Fibroblast of lung (primary cell): Measurements from ENCODE around the gene CCNY. TPM values are rescaled to one million over a fixed set of nuclear protein-coding genes. Genes with fewer than 3 reads are reported as not detected.

Source experiments
- DNase-seq, 2 donors: peaks; one replicate each; pipeline versions ENCODE4 v3.0.0 to v3.0.0-alpha.2; 2010; ENCODE audit warnings: low read depth in 2 of 2
- H2AFZ ChIP-seq: 2 replicates; pipeline ENCODE4 v1.5.1; 2012; ENCODE audit warnings: low read length, control low read depth, inconsistent platforms
- H3K27ac ChIP-seq: 2 replicates; pipeline ENCODE4 v1.5.1; 2011; ENCODE audit warnings: low read length, control low read depth; ENCODE audit not compliant: insufficient read depth
- H3K27me3 ChIP-seq: 2 replicates; pipeline ENCODE4 v1.5.1; 2011; ENCODE audit warnings: mild to moderate bottlenecking, low read length; ENCODE audit not compliant: control insufficient read depth, insufficient read depth
- H3K36me3 ChIP-seq: 2 replicates; pipeline ENCODE4 v1.5.1; 2011; ENCODE audit warnings: low read length; ENCODE audit not compliant: control insufficient read depth, insufficient read depth
- H3K4me1 ChIP-seq: 2 replicates; pipeline ENCODE4 v1.5.1; 2011; ENCODE audit warnings: low read length; ENCODE audit not compliant: control insufficient read depth, insufficient read depth; ENCODE audit errors: extremely low read depth
- H3K4me2 ChIP-seq: 2 replicates; pipeline ENCODE4 v1.5.1; 2011; ENCODE audit warnings: low read length, control low read depth; ENCODE audit not compliant: insufficient read depth; ENCODE audit errors: extremely low read depth
- H3K4me3 ChIP-seq, 4 experiments: fragments of 200-600 bp in 1 of 4; sonication (generic) in 1 of 4; replicated peaks in 1 of 4; 2 replicates each; pipeline ENCODE4 v1.5.1; 2011 to 2016; ENCODE audit warnings: low read length in 4 of 4, low read depth in 3 of 4, mild to moderate bottlenecking in 3 of 4, control low read depth in 2 of 4, inconsistent platforms in 1 of 4, mixed read lengths in 1 of 4; ENCODE audit not compliant: insufficient read depth in 1 of 4; ENCODE audit errors: control extremely low read depth in 1 of 4
- H3K79me2 ChIP-seq: 2 replicates; pipeline ENCODE4 v1.5.1; 2012; ENCODE audit warnings: mild to moderate bottlenecking, low read length, inconsistent platforms; ENCODE audit not compliant: control insufficient read depth, insufficient read depth
- H3K9ac ChIP-seq: 2 replicates; pipeline ENCODE4 v1.5.1; 2011; ENCODE audit warnings: mild to moderate bottlenecking, low read length, control low read depth; ENCODE audit not compliant: insufficient read depth
- H3K9me3 ChIP-seq: 2 replicates; pipeline ENCODE4 v1.5.1; 2012; ENCODE audit warnings: low read depth, low read length; ENCODE audit not compliant: control insufficient read depth, insufficient read depth
- H4K20me1 ChIP-seq: 2 replicates; pipeline ENCODE4 v1.5.1; 2011; ENCODE audit warnings: low read length; ENCODE audit not compliant: control insufficient read depth, insufficient read depth; ENCODE audit errors: extremely low read depth
- CTCF ChIP-seq, 2 donors: IDR thresholded peaks in 1 of 2; conservative IDR thresholded peaks in 1 of 2; 1 replicate in 1 of 2; 2 replicates in 1 of 2; pipeline ENCODE4 v1.5.1; 2011 to 2012; ENCODE audit warnings: low read length in 2 of 2, control low read depth in 1 of 2, inconsistent platforms in 1 of 2, low read depth in 1 of 2, mild to moderate bottlenecking in 1 of 2
- EZH2 ChIP-seq: IDR thresholded peaks from 2 replicates; pipeline ENCODE4 v1.5.1; 2012; ENCODE audit warnings: low read length, control low read depth, mild to moderate bottlenecking; ENCODE audit errors: missing control alignments
- polyA plus RNA-seq, 2 donors: library from polyadenylated mRNA; depleted of rRNA in 1 of 2; stranded (reverse) in 1 of 2; unstranded in 1 of 2; fragments of >200 nt; gene quantifications; 2 replicates each; pipeline ENCODE4 v1.2.1, GENCODE V29; 2011 to 2012; ENCODE audit warnings: missing spikeins in 1 of 2
- total RNA-seq: library from RNA; depleted of rRNA; stranded (reverse); fragments of >200 nt; gene quantifications from 2 replicates; pipeline ENCODE4 v1.2.1, GENCODE V29; 2014

Gene CCNY
- total and polyA plus RNA-seq, 2 donors (not counting 1 experiment from before 2014, with no cell fraction given), result 34.7 to 66.4 TPM

DNA sequence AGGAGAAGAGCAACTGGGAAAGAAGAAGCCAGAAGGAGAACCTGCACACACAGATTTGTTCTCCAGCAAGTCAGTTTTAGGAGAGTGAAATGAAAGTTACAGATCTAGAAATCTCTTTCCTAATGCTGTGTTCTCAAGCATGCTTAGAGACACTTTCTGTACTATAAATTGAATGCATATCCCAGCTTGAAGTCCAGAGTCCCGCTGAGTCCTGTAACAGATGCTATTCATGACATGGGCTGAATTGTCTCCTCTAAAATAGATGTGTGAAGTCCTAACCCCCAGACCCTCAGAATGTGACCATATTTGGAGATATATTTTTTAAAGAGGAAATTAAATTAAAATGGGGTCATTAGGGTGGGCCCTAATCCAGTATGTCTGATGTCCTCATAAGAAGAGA is 222.0 kb downstream of the CCNY start:
- H3K27me3 ChIP-seq, result no peaks in the 10 kb centered on the region
- no peaks in the 10 kb centered on the region for H3K79me2 ChIP-seq
- no peak overlapping the region for H2AFZ ChIP-seq
- H3K9ac ChIP-seq, result no peak overlapping the region
- no peaks in the 10 kb centered on the region for H4K20me1 ChIP-seq
- H3K4me1 ChIP-seq, result no peaks in the 10 kb centered on the region
- no peak overlapping the region for H3K4me3 ChIP-seq
- no peak for DNase-seq
- no peak overlapping the region for H3K4me2 ChIP-seq
- peaks cover 2% of the 10 kb centered on the region for H3K36me3 ChIP-seq
- H3K27ac ChIP-seq, result no peak overlapping the region
- no peaks in the 10 kb centered on the region for H3K9me3 ChIP-seq
- TF ChIP-seq EZH2 (no peak), CTCF (conservative IDR thresholded peaks at IDR 0.05 in 1 of 2, IDR thresholded peaks at IDR 0.05 in 1 of 2; ENCODE audit: low read depth in 1 of 2, low read length in 2 of 2) (no peak)

GRCh38 chr10:35559416-35559815 is 223.1 kb downstream of the CCNY start:
- H4K20me1 ChIP-seq, result no peaks in the 10 kb centered on the region
- H3K9ac ChIP-seq, result no peak overlapping the region
- no peaks in the 10 kb centered on the region for H3K79me2 ChIP-seq
- no peaks in the 10 kb centered on the region for H3K9me3 ChIP-seq
- H3K4me3 ChIP-seq, result no peak overlapping the region
- H3K27me3 ChIP-seq, result no peaks in the 10 kb centered on the region
- DNase-seq, result no peak
- H3K36me3 ChIP-seq, result no peaks in the 10 kb centered on the region
- no peak overlapping the region for H3K27ac ChIP-seq
- TF ChIP-seq EZH2 (no peak), CTCF (conservative IDR thresholded peaks at IDR 0.05 in 1 of 2, IDR thresholded peaks at IDR 0.05 in 1 of 2; ENCODE audit: low read depth in 1 of 2, low read length in 2 of 2) (no peak)
- no peak overlapping the region for H2AFZ ChIP-seq
- peaks cover 5% of the 10 kb centered on the region for H3K4me1 ChIP-seq
- no peak overlapping the region for H3K4me2 ChIP-seq

DNA sequence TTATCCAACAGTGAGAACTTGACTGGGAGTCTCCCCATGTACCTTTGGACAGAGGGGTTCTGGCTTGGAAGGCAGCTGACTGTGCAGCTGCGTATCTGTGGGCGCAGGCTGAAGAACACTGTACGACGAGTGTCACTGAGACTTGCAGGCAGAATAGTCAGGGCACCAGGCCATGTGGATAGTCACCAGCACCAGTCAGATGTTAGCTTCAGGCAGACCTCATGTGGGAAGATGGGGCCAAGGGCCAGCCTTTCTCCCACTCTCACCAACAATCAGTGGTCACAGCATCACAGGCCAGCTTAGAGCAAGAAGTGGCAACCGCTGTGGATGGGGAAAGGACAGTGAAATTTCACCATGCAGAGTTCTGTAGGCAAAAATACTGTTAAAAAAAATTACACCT is 225.4 kb downstream of the CCNY start:
- no peak for DNase-seq
- no peak overlapping the region for H3K27ac ChIP-seq
- no peaks in the 10 kb centered on the region for H3K79me2 ChIP-seq
- H3K4me1 ChIP-seq, result peaks cover 5% of the 10 kb centered on the region
- no peak overlapping the region for H2AFZ ChIP-seq
- no peak overlapping the region for H3K9ac ChIP-seq
- TF ChIP-seq CTCF (conservative IDR thresholded peaks at IDR 0.05 in 1 of 2, IDR thresholded peaks at IDR 0.05 in 1 of 2; ENCODE audit: low read depth in 1 of 2, low read length in 2 of 2) (no peak), EZH2 (no peak)
- H3K4me2 ChIP-seq, result no peak overlapping the region
- H3K4me3 ChIP-seq, result no peak overlapping the region
- no peaks in the 10 kb centered on the region for H3K9me3 ChIP-seq
- no peaks in the 10 kb centered on the region for H3K27me3 ChIP-seq
- H4K20me1 ChIP-seq, result no peaks in the 10 kb centered on the region
- H3K36me3 ChIP-seq, result no peaks in the 10 kb centered on the region
